Measurements from ENCODE around the gene UBE2J2.

DNA sequence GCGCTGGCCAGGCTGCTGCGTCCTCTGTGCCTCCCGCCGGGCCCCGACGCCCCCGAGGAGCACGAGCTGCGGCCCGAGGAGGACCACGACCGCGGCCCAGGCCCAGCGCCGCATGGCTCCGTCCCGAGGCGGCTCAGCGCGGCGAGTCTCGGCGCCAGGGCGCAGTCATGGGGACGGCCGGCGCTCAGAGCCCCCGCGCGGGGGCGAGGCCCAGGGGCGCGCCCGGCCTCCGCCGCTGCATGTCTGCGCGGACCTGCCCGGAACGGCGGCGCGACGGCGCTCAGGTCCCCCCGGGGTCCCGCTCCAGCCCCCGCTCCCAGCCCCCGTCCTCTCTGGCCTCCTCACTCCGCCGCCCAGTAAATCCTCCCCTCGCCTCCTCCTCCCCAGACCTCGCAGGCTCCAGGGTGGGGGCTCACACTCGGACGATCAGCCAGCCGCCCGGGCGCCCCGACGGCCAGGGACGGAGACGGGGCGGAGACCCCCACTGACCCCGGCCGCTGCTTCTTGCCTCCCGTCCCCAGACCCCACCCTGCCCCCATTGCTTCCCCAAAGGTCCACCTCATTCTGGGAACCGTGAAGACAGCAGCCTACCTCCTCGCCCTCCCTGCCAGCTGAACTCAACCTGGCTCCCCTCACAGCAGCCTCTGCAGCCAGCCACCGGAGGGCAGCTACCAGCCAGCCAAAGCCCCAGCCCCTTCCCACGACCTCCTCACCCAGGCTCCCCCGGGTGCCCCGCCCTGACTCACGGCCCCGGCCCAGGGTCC lies 26.9 kb downstream of the UBE2J2 start, which contains the start of gene C1QTNF12:
- TF ChIP-seq POLR2A (IDR thresholded peaks at IDR 0.05): no peak
- TF ChIP-seq, protein P1, sequence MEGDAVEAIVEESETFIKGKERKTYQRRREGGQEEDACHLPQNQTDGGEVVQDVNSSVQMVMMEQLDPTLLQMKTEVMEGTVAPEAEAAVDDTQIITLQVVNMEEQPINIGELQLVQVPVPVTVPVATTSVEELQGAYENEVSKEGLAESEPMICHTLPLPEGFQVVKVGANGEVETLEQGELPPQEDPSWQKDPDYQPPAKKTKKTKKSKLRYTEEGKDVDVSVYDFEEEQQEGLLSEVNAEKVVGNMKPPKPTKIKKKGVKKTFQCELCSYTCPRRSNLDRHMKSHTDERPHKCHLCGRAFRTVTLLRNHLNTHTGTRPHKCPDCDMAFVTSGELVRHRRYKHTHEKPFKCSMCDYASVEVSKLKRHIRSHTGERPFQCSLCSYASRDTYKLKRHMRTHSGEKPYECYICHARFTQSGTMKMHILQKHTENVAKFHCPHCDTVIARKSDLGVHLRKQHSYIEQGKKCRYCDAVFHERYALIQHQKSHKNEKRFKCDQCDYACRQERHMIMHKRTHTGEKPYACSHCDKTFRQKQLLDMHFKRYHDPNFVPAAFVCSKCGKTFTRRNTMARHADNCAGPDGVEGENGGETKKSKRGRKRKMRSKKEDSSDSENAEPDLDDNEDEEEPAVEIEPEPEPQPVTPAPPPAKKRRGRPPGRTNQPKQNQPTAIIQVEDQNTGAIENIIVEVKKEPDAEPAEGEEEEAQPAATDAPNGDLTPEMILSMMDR (IDR thresholded peaks at IDR 0.05): no peak
